Raji (cell line): ENCODE results near the gene MACROD2.

Experiments
- POLR2A ChIP-seq: IDR thresholded peaks from 2 replicates; pipeline ENCODE4 v1.6.1; 2011; ENCODE audit warnings: low read depth, low read length, control low read depth; ENCODE audit not compliant: insufficient read depth

Gene MACROD2

DNA sequence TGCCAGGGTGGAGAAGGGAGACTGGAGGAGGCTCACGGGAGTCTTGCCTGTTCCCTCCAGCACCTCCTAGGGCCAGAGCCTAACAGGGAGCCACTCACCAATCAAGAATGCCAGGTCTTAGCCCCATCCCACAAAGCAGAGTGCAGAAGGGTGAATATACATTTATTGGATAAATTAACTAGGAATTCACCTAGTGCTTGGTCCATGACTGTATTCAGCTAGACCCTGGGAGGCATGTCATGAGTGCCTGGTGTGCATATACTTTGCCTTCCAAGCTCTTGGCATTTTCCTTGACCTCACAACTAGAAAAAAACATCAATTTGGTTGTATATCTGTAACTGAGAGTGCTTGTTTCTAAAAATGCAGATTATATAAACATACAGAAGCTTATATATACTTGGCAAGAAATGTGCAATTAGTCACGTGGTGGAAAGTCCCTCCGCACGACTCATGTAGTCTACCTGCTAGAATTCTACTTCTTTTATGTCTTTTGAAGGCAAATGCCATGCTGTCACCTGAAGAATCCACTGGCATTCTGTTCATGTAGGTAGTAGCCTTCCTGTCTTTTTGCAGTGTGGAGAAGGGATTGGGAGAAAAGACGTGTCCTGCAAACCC is 1586.9 kb downstream of the MACROD2 start:
- TF ChIP-seq POLR2A: no peak

DNA sequence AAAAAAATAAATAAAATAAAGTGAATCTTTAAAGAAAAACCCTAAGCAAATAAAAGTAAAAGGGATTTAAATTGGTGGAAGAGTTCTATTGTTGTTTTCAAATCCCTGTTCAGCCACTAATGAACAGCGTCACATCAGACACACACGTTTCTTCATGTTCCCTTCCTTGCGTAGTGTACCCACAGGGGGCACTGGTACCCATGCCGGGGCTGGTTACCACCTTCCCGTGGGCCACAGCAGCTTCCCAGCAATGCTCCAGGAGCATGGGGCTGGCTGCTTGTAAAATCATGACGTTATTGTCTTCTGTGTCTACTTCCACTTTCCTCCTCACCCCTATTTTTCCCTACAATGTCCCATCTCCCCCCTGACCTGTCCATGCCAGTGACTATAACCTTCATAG is 1589.2 kb downstream of the MACROD2 start:
- TF ChIP-seq POLR2A: no peak

DNA sequence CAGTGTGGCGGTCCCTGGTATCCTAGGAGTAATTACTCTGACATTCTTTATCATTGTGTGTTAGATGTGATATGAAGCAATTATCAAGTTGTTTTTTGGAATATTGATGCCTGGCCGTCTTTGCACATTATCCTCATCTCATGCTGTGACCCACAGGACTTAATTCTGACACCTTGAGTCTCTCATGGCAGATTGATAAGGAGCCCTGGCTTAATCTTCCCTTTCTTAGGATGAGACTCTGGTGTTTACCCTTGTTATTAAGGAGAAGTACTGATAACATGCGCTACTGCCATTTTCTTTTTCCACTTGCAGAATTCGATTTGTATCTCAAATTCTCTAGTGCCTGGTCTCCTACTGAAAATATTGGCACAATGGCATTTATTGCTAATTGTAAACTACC is 1597.8 kb downstream of the MACROD2 start:
- no peak for TF ChIP-seq POLR2A

DNA sequence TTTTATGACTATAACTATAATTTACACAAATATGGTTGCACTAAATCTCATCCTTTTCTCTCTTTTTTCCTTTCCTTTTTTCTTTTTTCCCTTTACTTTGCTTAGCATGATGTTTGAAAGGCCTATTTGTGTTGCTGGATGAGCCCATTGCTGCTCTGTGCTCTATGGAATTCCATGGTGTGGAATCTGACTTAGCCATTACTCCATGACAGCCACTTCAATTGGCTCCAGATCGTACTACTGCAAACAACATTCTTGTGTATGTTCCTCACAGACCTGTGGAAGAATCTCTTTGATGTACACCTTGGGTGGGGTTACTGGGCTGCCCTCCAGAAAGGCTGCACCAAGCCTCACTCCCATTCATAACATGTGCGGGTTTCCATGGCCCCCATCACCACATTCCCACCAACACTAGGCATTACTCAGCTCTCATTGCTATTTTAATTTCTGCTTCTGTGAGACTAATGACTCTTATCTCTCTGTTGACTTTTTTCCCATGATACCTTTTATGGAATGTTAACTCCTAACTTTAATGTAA is 1598.9 kb downstream of the MACROD2 start:
- TF ChIP-seq POLR2A: no peak

DNA sequence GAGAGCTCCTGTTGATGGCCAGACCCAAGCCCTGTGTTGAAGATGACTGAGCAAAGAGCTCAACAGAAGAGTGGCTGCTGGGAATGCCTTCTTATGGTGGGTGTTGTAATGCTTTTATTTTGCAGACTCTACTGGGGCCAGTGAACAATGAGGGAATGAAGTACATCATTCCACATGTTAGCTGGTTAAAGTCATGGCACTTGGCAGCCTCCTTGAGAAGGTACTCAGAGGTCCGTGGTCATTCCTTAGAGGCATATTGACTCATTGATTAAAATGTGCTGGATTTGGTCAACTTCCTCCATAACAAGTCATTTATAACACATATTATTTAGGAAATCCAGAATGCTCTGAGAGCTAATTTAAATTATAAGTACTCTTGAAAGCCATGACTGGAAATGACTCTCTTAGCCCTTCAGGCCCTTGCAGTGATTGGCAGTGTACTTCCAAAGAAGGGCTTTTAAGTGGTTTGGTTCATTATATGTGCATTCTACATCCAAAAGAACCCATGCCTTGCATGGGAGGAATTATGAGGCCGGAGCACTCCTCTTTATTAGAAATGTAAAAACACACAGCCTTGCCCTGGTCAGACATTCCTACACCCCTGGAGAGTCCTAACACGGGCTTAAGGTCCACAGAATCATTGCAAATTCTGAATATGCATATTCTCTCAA is 1601.0 kb downstream of the MACROD2 start:
- no peak for TF ChIP-seq POLR2A

DNA sequence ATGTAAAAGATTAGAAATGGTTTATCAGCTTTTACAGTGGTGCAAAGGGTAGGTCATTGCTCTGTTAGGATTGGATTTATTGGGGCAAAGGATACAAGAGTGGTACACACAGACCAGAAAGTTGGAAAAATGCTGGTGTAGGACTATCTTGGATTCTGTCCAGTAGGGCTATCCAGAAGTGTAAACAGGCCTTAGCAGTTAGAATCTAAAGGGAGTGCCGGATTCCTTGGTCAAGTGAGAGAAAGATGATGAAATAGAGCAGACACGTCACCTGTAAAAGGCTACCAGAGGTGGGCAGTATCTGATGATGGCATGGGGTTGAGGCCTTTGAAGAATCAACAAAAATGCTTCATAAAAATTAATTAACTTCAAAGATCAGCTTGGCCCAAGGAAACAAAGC is 1602.0 kb downstream of the MACROD2 start:
- no peak for TF ChIP-seq POLR2A

DNA sequence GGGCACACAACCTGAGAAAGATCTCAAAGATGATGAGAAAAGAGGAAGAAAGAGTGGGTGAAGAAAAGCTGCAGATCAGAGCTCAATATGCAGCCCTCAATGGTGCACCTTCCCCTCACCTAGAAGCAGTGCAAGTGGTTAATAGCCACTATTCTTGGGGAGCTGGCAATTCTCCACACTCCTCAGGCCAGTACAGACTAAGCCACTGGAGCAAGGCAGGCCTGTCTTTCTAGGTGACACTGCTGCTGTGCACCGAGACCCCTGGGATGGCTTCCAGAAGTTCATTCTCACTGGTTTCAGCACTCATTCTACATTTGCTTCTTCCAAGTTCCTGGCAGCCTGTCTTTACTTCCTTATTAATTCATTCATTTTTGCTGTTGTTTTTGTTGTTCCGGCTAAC is 1604.6 kb downstream of the MACROD2 start:
- TF ChIP-seq POLR2A: no peak

DNA sequence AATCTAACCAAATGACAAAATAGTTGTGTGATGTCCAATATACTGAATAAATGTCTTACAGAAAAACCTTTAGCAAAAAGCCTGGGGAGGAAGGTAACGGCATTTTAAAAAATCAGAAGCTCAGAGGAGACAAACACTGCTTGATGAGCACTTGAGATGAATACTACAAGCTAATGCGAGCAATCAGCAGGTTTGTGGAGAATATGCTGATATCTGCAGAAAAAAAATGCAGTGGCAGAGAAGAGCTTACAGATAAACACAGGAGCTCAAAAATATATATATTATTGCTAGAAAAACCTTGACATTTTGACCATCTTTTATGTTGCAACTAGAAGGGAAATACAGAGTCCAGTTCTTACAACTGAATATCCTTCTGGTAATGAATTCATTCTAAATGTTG is 1605.2 kb downstream of the MACROD2 start:
- TF ChIP-seq POLR2A: no peak

DNA sequence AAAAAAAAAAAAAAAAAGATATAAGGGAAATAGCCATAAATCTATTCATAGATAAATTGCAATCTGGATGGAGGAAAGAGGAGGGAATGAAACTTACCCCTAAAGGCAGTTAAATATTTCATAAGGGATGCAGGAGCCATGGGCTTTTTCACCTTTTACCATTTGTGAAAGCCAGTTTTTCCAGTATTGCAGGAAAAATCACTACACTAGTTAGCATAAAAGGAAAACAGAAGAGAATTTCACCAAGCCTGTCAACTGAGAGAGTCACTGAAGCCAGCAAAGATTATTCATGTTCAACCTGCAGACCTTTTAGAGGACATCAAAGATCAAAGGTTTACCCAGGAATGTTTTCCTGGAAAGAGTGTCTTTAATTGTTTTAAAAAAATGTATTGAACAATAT is 1608.2 kb downstream of the MACROD2 start:
- TF ChIP-seq POLR2A: no peak

- no peak for TF ChIP-seq POLR2A
Measured at GRCh38 chr20:15603978-15604805, 1608.9 kb downstream of the MACROD2 start.

DNA sequence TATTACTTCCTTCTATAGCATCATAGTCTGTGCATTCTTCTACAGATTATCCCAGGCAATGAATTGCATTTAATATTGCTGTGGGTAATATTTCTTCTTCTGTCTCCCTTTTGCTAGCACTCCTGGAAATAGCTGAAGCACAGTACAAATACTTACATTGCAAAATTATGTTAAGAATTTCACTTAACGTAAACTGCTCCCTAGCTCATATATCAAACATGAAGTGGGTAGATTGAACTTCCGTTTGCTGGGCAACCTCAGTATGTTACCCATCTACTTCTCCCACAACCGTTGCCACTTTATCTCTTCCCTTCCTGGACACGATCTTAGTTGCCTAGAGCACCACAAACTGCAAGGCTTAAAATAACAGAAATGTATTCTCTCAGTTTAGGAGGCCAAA is 1614.6 kb downstream of the MACROD2 start:
- TF ChIP-seq POLR2A: no peak

GRCh38 chr20:15610787-15611186 is 1615.5 kb downstream of the MACROD2 start:
- TF ChIP-seq POLR2A: no peak

DNA sequence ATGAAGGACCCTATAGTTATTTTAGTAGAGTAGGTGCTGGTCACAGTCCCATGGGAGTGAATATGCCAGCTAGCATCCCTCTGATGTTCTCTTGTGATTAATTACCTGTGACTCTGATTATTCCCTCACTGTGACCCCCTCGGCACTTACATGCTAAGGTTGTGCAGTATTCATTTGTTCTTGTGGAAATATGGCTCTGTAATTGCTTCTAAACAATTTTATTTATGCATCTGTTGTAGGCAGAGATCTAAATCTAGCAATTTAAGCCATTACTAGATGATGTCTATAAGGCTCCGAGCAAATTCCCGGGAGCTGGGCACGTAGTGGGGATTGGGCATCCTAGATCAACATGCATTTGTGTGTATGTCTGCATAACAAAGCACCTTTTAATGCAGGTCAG is 1616.2 kb downstream of the MACROD2 start:
- no peak for TF ChIP-seq POLR2A

GRCh38 chr20:15612198-15612597 is 1616.9 kb downstream of the MACROD2 start:
- no peak for TF ChIP-seq POLR2A

DNA sequence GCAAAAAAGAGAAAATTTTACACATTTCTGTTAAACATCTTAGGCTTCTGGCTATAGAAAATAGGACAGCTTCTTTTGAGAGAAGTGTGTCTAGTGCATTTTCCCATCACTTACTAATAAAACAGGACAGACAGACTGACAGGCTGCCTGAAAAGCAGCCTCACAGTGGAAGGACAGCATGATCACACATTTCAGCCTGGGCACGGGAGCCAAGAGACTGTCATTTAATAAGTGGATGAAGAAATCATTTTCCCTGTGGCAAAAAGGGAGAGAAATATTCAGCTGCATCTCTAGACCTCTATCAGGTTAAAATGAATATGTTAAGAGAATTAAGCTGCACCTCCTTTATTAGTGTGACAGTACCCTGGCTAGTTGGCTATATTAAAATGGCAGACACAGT is 1617.5 kb downstream of the MACROD2 start:
- no peak for TF ChIP-seq POLR2A

- TF ChIP-seq POLR2A: no peak
Measured at GRCh38 chr20:15613530-15613929, 1618.2 kb downstream of the MACROD2 start.
